ENCODE measurements around the gene TMEM89.

TMEM89 gene

DNA sequence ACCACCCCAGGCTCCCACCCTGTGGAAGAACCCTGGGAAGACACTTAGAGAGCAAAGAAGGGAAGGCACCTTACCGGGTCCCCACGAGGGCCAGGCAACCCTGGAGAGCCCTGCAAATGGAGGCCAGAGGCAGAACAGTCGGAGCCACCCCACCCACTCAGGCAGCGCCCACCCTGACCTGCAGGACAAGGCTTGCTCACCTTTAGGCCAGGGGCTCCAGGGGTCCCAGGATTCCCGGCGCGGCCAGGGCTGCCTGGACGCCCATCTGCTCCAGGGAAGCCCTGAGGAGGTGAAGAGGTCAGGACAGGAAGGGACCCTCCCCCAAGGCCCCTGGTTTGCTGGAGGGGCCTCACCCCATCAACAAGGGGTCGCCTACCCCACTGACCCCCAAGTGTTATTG lies 36.7 kb downstream of the TMEM89 start:
- Histone ChIP-seq H3K27me3 (no peaks in the 10 kb centered on the region), H3K4me3 (ENCODE audit: low read depth, low read length) (no peak overlapping the region), H3K9me3 (no peaks in the 10 kb centered on the region), H3K36me3 (no peaks in the 10 kb centered on the region), H3K4me1 (no peaks in the 10 kb centered on the region)
- TF ChIP-seq, protein P1, sequence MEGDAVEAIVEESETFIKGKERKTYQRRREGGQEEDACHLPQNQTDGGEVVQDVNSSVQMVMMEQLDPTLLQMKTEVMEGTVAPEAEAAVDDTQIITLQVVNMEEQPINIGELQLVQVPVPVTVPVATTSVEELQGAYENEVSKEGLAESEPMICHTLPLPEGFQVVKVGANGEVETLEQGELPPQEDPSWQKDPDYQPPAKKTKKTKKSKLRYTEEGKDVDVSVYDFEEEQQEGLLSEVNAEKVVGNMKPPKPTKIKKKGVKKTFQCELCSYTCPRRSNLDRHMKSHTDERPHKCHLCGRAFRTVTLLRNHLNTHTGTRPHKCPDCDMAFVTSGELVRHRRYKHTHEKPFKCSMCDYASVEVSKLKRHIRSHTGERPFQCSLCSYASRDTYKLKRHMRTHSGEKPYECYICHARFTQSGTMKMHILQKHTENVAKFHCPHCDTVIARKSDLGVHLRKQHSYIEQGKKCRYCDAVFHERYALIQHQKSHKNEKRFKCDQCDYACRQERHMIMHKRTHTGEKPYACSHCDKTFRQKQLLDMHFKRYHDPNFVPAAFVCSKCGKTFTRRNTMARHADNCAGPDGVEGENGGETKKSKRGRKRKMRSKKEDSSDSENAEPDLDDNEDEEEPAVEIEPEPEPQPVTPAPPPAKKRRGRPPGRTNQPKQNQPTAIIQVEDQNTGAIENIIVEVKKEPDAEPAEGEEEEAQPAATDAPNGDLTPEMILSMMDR (IDR thresholded peaks at IDR 0.05; ENCODE audit: low read depth, low read length) = no peak
- DNase-seq = no peak

DNA sequence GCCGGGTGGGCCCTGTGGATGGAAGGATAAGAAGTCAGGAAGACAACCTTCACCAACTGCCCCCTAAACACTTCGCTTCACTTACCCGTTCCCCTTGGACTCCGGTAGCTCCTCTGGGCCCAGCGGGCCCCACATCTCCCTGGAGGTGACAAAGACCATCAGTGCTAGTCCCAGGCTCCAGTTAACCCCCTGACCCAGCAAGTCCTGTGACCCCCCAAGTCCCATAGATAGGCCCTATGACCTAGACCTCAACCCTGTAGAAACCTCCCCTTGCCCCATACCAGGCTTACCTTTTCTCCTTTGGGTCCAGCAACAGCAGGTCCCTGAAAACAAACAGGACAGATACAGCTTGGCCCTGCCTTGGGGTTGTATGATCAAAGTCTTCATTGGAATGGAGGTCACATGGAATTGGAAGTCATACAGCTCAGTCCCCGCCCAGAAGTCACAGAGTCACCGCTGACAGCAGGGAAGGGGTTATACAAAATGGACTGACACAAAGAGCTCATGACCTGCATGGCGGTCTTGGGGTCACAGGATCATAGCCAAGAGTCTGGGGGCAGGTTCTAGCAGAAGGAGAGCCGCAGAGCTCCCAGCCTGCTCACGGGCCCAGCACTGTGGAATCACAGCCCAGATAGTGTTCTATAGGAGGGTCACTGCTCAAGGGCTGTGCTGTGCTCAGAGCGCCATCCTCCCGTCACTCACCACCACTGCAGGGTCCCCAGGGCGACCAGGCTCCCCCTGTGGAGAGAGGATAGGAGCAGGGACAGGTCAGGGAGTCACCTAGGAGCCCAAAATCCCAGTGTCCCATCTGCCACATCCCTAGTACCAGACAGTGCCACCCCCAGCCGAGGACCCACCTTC lies 39.7 kb downstream of the TMEM89 start:
- TF ChIP-seq, protein P1 (IDR thresholded peaks at IDR 0.05; ENCODE audit: low read depth, low read length) = no peak
- no peak overlapping the region for H3K4me3 ChIP-seq (ENCODE audit: low read depth, low read length)
- no peak for DNase-seq
- no peaks in the 10 kb centered on the region for H3K9me3 ChIP-seq
- no peaks in the 10 kb centered on the region for H3K27me3 ChIP-seq
- H3K36me3 ChIP-seq = no peaks in the 10 kb centered on the region
- no peaks in the 10 kb centered on the region for H3K4me1 ChIP-seq

GRCh38 chr3:48576647-48577046 lies 44.9 kb downstream of the TMEM89 start:
- H3K27me3 ChIP-seq = no peaks in the 10 kb centered on the region
- DNase-seq = no peak
- H3K4me1 ChIP-seq = no peaks in the 10 kb centered on the region
- TF ChIP-seq, protein P1 (IDR thresholded peaks at IDR 0.05; ENCODE audit: low read depth, low read length) = no peak
- no peaks in the 10 kb centered on the region for H3K9me3 ChIP-seq
- H3K4me3 ChIP-seq (ENCODE audit: low read depth, low read length) = no peak overlapping the region
- H3K36me3 ChIP-seq = no peaks in the 10 kb centered on the region

DNA sequence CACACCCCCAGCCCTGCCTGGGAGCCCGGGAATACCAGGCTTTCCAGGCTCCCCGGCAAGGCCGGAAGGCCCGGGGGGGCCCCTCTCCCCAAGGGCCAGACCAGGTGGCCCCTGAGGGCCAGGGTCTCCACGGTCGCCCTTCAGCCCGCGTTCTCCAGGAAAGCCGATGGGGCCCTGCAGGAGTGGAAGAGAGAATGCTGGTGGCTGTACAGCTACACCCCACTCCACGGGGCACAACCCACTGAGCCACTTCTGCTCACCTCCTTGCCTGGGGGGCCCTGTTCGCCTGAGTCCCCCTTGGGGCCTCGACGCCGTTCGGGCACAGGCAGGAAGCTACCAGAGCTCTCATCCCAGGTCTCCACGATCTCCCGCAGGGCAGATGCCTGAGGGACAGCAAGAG lies 46.2 kb downstream of the TMEM89 start:
- TF ChIP-seq, protein P1 (IDR thresholded peaks at IDR 0.05; ENCODE audit: low read depth, low read length) = no peak
- H3K4me3 ChIP-seq (ENCODE audit: low read depth, low read length) = no peak overlapping the region
- H3K9me3 ChIP-seq = no peaks in the 10 kb centered on the region
- no peaks in the 10 kb centered on the region for H3K27me3 ChIP-seq
- H3K36me3 ChIP-seq = no peaks in the 10 kb centered on the region
- no peak for DNase-seq
- H3K4me1 ChIP-seq = no peaks in the 10 kb centered on the region

- TF ChIP-seq, protein P1 (IDR thresholded peaks at IDR 0.05; ENCODE audit: low read depth, low read length) = no peak
- DNase-seq = no peak
- no peaks in the 10 kb centered on the region for H3K36me3 ChIP-seq
- H3K27me3 ChIP-seq = no peaks in the 10 kb centered on the region
- no peaks in the 10 kb centered on the region for H3K4me1 ChIP-seq
- H3K9me3 ChIP-seq = no peaks in the 10 kb centered on the region
- no peak overlapping the region for H3K4me3 ChIP-seq (ENCODE audit: low read depth, low read length)
Observed at GRCh38 chr3:48573973-48574585, 47.5 kb downstream of the TMEM89 start.

GRCh38 chr3:48572517-48572916 lies 49.1 kb downstream of the TMEM89 start:
- Histone ChIP-seq H3K27me3 (no peaks in the 10 kb centered on the region), H3K9me3 (no peaks in the 10 kb centered on the region), H3K4me3 (ENCODE audit: low read depth, low read length) (no peak overlapping the region), H3K4me1 (no peaks in the 10 kb centered on the region), H3K36me3 (no peaks in the 10 kb centered on the region)
- TF ChIP-seq, protein P1 (IDR thresholded peaks at IDR 0.05; ENCODE audit: low read depth, low read length) = no peak
- no peak for DNase-seq
